ENCODE measurements around the gene PPP1R15B.

Gene PPP1R15B

GRCh38 chr1:204411451-204412204 lies at the start of gene PPP1R15B:
TSS of gene PPP1R15B (minus strand) at chr1:204411817. CDS start at chr1:204411411, 406 bp downstream.
- peak; percentile 88 to 93 (median 92) for DNase-seq (ENCODE audit: low read depth in 4 of 4, low spot score in 1 of 4)

GRCh38 chr1:204460346-204460745 lies 48.7 kb upstream of the PPP1R15B start:
- no peak for DNase-seq (ENCODE audit: low read depth in 4 of 4, low spot score in 1 of 4)

GRCh38 chr1:204459706-204460105 lies 48.1 kb upstream of the PPP1R15B start:
- no peak for DNase-seq (ENCODE audit: low read depth in 4 of 4, low spot score in 1 of 4)

GRCh38 chr1:204457666-204458065 lies 46.0 kb upstream of the PPP1R15B start:
- DNase-seq (ENCODE audit: low read depth in 4 of 4, low spot score in 1 of 4) = no peak

GRCh38 chr1:204456826-204457442 lies 45.3 kb upstream of the PPP1R15B start:
- no peak for DNase-seq (ENCODE audit: low read depth in 4 of 4, low spot score in 1 of 4)

GRCh38 chr1:204455831-204456145 lies 44.2 kb upstream of the PPP1R15B start:
- no peak for DNase-seq (ENCODE audit: low read depth in 4 of 4, low spot score in 1 of 4)

- DNase-seq (ENCODE audit: low read depth in 4 of 4, low spot score in 1 of 4) = no peak
These were observed 43.6 kb upstream of the PPP1R15B start for GRCh38 chr1:204455063-204455830.

GRCh38 chr1:204454476-204454875 lies 42.9 kb upstream of the PPP1R15B start:
- no peak for DNase-seq (ENCODE audit: low read depth in 4 of 4, low spot score in 1 of 4)

GRCh38 chr1:204453141-204453772 lies 41.6 kb upstream of the PPP1R15B start:
- DNase-seq (ENCODE audit: low read depth in 4 of 4, low spot score in 1 of 4) = peak; percentile 18 to 55 (median 40)

- DNase-seq (ENCODE audit: low read depth in 4 of 4, low spot score in 1 of 4) = no peak
These were observed 39.9 kb upstream of the PPP1R15B start for GRCh38 chr1:204451352-204452124.

- no peak for DNase-seq (ENCODE audit: low read depth in 4 of 4, low spot score in 1 of 4)
These were observed 39.0 kb upstream of the PPP1R15B start for GRCh38 chr1:204450461-204451257.

- DNase-seq (ENCODE audit: low read depth in 4 of 4, low spot score in 1 of 4) = no peak
These were observed 38.2 kb upstream of the PPP1R15B start for GRCh38 chr1:204449678-204450280.

- DNase-seq (ENCODE audit: low read depth in 4 of 4, low spot score in 1 of 4) = no peak
These were observed 37.5 kb upstream of the PPP1R15B start for GRCh38 chr1:204448991-204449677.

- DNase-seq (ENCODE audit: low read depth in 4 of 4, low spot score in 1 of 4) = no peak
These were observed 36.8 kb upstream of the PPP1R15B start for GRCh38 chr1:204448344-204448964.

GRCh38 chr1:204447736-204448135 lies 36.1 kb upstream of the PPP1R15B start:
- DNase-seq (ENCODE audit: low read depth in 4 of 4, low spot score in 1 of 4) = no peak

- no peak for DNase-seq (ENCODE audit: low read depth in 4 of 4, low spot score in 1 of 4)
These were observed 35.6 kb upstream of the PPP1R15B start for GRCh38 chr1:204447190-204447589.

- DNase-seq (ENCODE audit: low read depth in 4 of 4, low spot score in 1 of 4) = peak; percentile 43 to 70 (median 56)
These were observed 34.9 kb upstream of the PPP1R15B start for GRCh38 chr1:204446413-204447111.

GRCh38 chr1:204445860-204446412 lies 34.3 kb upstream of the PPP1R15B start:
- DNase-seq (ENCODE audit: low read depth in 4 of 4, low spot score in 1 of 4) = peak in 2 of 4 experiments; percentile 25 to 41
